ENCODE data around the gene ARG1.

GRCh38 chr6:131574133-131574532, 1.1 kb downstream of the ARG1 start:
- TF ChIP-seq CTCF (IDR thresholded peaks at IDR 0.05; ENCODE audit: poor library complexity, severe bottlenecking): no peak
- TF ChIP-seq EZH2 (IDR thresholded peaks at IDR 0.05; ENCODE audit: borderline replicate concordance, insufficient read depth, low read length, poor library complexity, severe bottlenecking): no peak
- TF ChIP-seq RAD21 (conservative IDR thresholded peaks at IDR 0.05): no peak
- no peak for TF ChIP-seq SMC3 (conservative IDR thresholded peaks at IDR 0.05; ENCODE audit: poor library complexity)
